SK-N-SH (cell line): ENCODE measurements around the gene DCX. TPM values are rescaled to one million over a fixed set of nuclear protein-coding genes. Genes with fewer than 3 reads are reported as not detected.

Experiments
- CTCF ChIA-PET: fragments of 300-600, 350-600 bp; formaldehyde crosslinking; extraction: SDS; loops from one replicate; lab custom pipeline; 2021; lab: Yijun Ruan, JAX
- POLR2A ChIA-PET: fragments of 350-600 bp; sonication (Branson Sonifier 250); formaldehyde crosslinking; extraction: SDS; loops from one replicate; lab custom pipeline; 2020; ENCODE audit warnings: antibody characterized with exemption, inconsistent platforms; lab: Yijun Ruan, JAX
- DNase-seq: peaks from one replicate; pipeline ENCODE4 v3.0.0; 2012
- H2AFZ ChIP-seq: fragments of 200-600 bp; sonication (generic); 2 replicates; pipeline ENCODE4 v1.8.1; 2016; ENCODE audit warnings: antibody characterized with exemption, mild to moderate bottlenecking, low read depth
- H3F3A ChIP-seq: fragments of 200-600 bp; sonication (generic); replicated peaks from 2 replicates; pipeline ENCODE3; 2016; ENCODE audit warnings: antibody characterized with exemption, mild to moderate bottlenecking; ENCODE audit not compliant: insufficient read depth
- H3K27ac ChIP-seq, 2 experiments: fragments of 200-500 bp in 1 of 2; fragments of 200-600 bp in 1 of 2; sonication (Bioruptor generic) in 1 of 2; sonication (generic), shearing (Covaris generic) in 1 of 2; 2 replicates each; pipeline versions ENCODE4 v1.5.1 to v1.6.1; 2014 to 2016; ENCODE audit warnings: low read depth in 2 of 2, inconsistent platforms in 1 of 2, low read length in 1 of 2, mild to moderate bottlenecking in 1 of 2, mixed read lengths in 1 of 2
- H3K27me3 ChIP-seq: fragments of 200-600 bp; sonication (generic), shearing (Covaris generic); 2 replicates; pipeline ENCODE4 v1.6.1; 2016; ENCODE audit warnings: mixed run types; ENCODE audit not compliant: insufficient read depth
- H3K36me3 ChIP-seq, 2 experiments: fragments of 200-500 bp in 1 of 2; fragments of 200-600 bp in 1 of 2; sonication (Bioruptor generic) in 1 of 2; sonication (generic) in 1 of 2; replicated peaks in 1 of 2; 2 replicates each; pipeline versions ENCODE3 to v1.5.1; 2014 to 2016; ENCODE audit warnings: low read length in 1 of 2, mild to moderate bottlenecking in 1 of 2; ENCODE audit not compliant: insufficient read depth in 2 of 2, control insufficient read depth in 1 of 2
- H3K4me1 ChIP-seq, 2 experiments: fragments of 200-500 bp in 1 of 2; fragments of 200-600 bp in 1 of 2; sonication (Bioruptor generic) in 1 of 2; sonication (generic), shearing (Covaris generic) in 1 of 2; 2 replicates each; pipeline versions ENCODE4 v1.5.1 to v1.6.1; 2014 to 2016; ENCODE audit warnings: low read depth in 1 of 2, low read length in 1 of 2, mixed run types in 1 of 2; ENCODE audit not compliant: insufficient read depth in 2 of 2, control insufficient read depth in 1 of 2
- H3K4me2 ChIP-seq: fragments of 200-600 bp; sonication (generic), shearing (Covaris generic); 2 replicates; pipeline ENCODE4 v1.6.1; 2017; ENCODE audit warnings: mixed run types
- H3K4me3 ChIP-seq, 2 experiments: fragments of 200-500 bp in 1 of 2; fragments of 200-600 bp in 1 of 2; sonication (Bioruptor generic) in 1 of 2; sonication (generic), shearing (Covaris generic) in 1 of 2; 2 replicates each; pipeline versions ENCODE4 v1.5.1 to v1.8.1; 2014 to 2016; ENCODE audit warnings: low read depth in 2 of 2, inconsistent platforms in 1 of 2, low read length in 1 of 2, mild to moderate bottlenecking in 1 of 2, mixed read lengths in 1 of 2, moderate library complexity in 1 of 2
- H3K79me2 ChIP-seq: fragments of 200-600 bp; sonication (generic); 2 replicates; pipeline ENCODE4 v1.8.1; 2017; ENCODE audit warnings: mild to moderate bottlenecking; ENCODE audit not compliant: insufficient read depth
- H3K9ac ChIP-seq: fragments of 200-600 bp; sonication (generic); 2 replicates; pipeline ENCODE4 v1.6.1; 2017; ENCODE audit warnings: mixed run types
- H3K9me2 ChIP-seq: fragments of 200-600 bp; sonication (generic); 2 replicates; pipeline ENCODE4 v1.6.1; 2017; ENCODE audit warnings: mixed run types
- H3K9me3 ChIP-seq: fragments of 200-600 bp; sonication (generic); 2 replicates; pipeline ENCODE4 v1.6.1; 2017; ENCODE audit warnings: mixed run types, mild to moderate bottlenecking, moderate library complexity
- H4K20me1 ChIP-seq: fragments of 200-600 bp; sonication (generic); 2 replicates; pipeline ENCODE4 v1.6.1; 2017; ENCODE audit warnings: mild to moderate bottlenecking, mixed run types; ENCODE audit not compliant: insufficient read depth
- CHD2 ChIP-seq: fragments of 150-350 bp; IDR thresholded peaks from 2 replicates; pipeline ENCODE4 v1.6.1; 2018; ENCODE audit warnings: low read length; ENCODE audit not compliant: partially characterized antibody
- CTCF ChIP-seq: fragments of 200-600 bp; sonication (generic); IDR thresholded peaks from 2 replicates; pipeline ENCODE4 v1.6.1; 2017; ENCODE audit warnings: antibody characterized with exemption, mild to moderate bottlenecking, moderate library complexity
- EP300 ChIP-seq, 2 experiments: IDR thresholded peaks; 2 replicates each; pipeline versions ENCODE4 v1.4.0 to v1.6.1; 2012; ENCODE audit warnings: borderline replicate concordance in 1 of 2, low read depth in 1 of 2, low read length in 1 of 2
- FOSL2 ChIP-seq: IDR thresholded peaks from 2 replicates; pipeline ENCODE4 v1.4.0; 2012; ENCODE audit warnings: low read depth, mild to moderate bottlenecking, moderate library complexity, borderline replicate concordance
- FOXJ3 ChIP-seq: sonication (generic); formaldehyde crosslinking; IDR thresholded peaks from 2 replicates; pipeline ENCODE4 v1.5.1; 2020; ENCODE audit warnings: mild to moderate bottlenecking, missing genetic modification reagents
- FOXM1 ChIP-seq: IDR thresholded peaks from 2 replicates; pipeline ENCODE4 v1.4.0; 2012; ENCODE audit warnings: low read depth, mild to moderate bottlenecking
- GABPA ChIP-seq: IDR thresholded peaks from 2 replicates; pipeline ENCODE4 v1.4.0; 2012; ENCODE audit warnings: low read depth, mild to moderate bottlenecking
- IRF3 ChIP-seq: fragments of 150-350 bp; IDR thresholded peaks from 2 replicates; pipeline ENCODE4 v1.6.1; 2016; ENCODE audit warnings: mild to moderate bottlenecking, low read depth, low read length
- JUND ChIP-seq: IDR thresholded peaks from 2 replicates; pipeline ENCODE4 v1.4.0; 2012
- MAX ChIP-seq: IDR thresholded peaks from 2 replicates; pipeline ENCODE4 v1.4.0; 2012; ENCODE audit warnings: low read depth
- NFIC ChIP-seq: IDR thresholded peaks from 2 replicates; pipeline ENCODE4 v1.4.0; 2012; ENCODE audit warnings: borderline replicate concordance
- TCF12 ChIP-seq: IDR thresholded peaks from 2 replicates; pipeline ENCODE4 v1.4.0; 2012
- YY1 ChIP-seq: IDR thresholded peaks from 2 replicates; pipeline ENCODE4 v1.4.0; 2012; ENCODE audit warnings: low read depth, mild to moderate bottlenecking
- WGBS: methylation state at CpG from one replicate; pipeline ENCODE4 v1.1.6; 2017; ENCODE audit warnings: low lambda C conversion rate; 5-methylcytosine and 5-hydroxymethylcytosine counted together
- polyA plus RNA-seq, 3 experiments: library from polyadenylated mRNA; depleted of rRNA; stranded (reverse); fragments of >200 nt; gene quantifications; 2 replicates each; pipeline ENCODE4 v1.2.3, GENCODE V29; 2012
- TF ChIP-seq, protein P1 (sequence below): IDR thresholded peaks from 2 replicates; pipeline ENCODE4; 2012
- TF ChIP-seq, protein P2 (sequence below): fragments of 150-350 bp; IDR thresholded peaks from 2 replicates; pipeline ENCODE4 v1.6.1; 2017; ENCODE audit warnings: antibody characterized with exemption, low read length, low read depth, borderline replicate concordance
- TF ChIP-seq, protein P3 (sequence below): IDR thresholded peaks from 2 replicates; pipeline ENCODE4 v1.4.0; 2012; ENCODE audit warnings: low read depth, borderline replicate concordance

DCX gene
- polyA plus RNA-seq, 1 of the 3 experiments (the other 2 are of a cell fraction), result 0.26 TPM

GRCh38 chrX:111444881-111445280 is 32.9 kb upstream of the DCX start:
- H4K20me1 ChIP-seq, result no peaks in the 10 kb centered on the region
- 24% methylated on average over 6 of the region's 6 CpGs for WGBS
- H3K4me1 ChIP-seq, result no peaks in the 10 kb centered on the region
- H3K27ac ChIP-seq, result no peak overlapping the region
- H3K4me3 ChIP-seq, result no peak overlapping the region
- no peak overlapping the region for H3K4me2 ChIP-seq
- POLR2A ChIA-PET, result interaction anchor here (1.6 kb wide), 1 partner anchor 236 kb away, joined by 4 read pairs; the partner anchor contains the start of gene ALG13
- H3F3A ChIP-seq, result no peaks in the 10 kb centered on the region
- no peaks in the 10 kb centered on the region for H3K9me2 ChIP-seq
- H3K27me3 ChIP-seq, result no peaks in the 10 kb centered on the region; the same call in 1 of the 2 replicates
- CTCF ChIA-PET, result interaction anchor here (0.6 to 4.8 kb wide), 25 partner anchors 8 to 347 kb away, joined by 3 to 45 read pairs (median 5); partner anchors contain the start of genes ALG13, CAPN6 and DCX
- TF ChIP-seq CHD2 (no peak), FOXJ3 (CRISPR knock-in tag) (no peak), EP300 (IDR thresholded peaks at IDR 0.05; ENCODE audit: borderline replicate concordance in 1 of 2, low read depth in 1 of 2, low read length in 1 of 2) (no peak)
- no peaks in the 10 kb centered on the region for H3K79me2 ChIP-seq
- no peak overlapping the region for H2AFZ ChIP-seq
- H3K9me3 ChIP-seq, result no peaks in the 10 kb centered on the region
- DNase-seq, result no peak
- no peaks in the 10 kb centered on the region for H3K36me3 ChIP-seq
- H3K9ac ChIP-seq, result no peak overlapping the region

- no peak for DNase-seq
- no peak overlapping the region for H3K27ac ChIP-seq
- no peaks in the 10 kb centered on the region for H3K9me3 ChIP-seq
- H2AFZ ChIP-seq, result no peak overlapping the region
- H3K79me2 ChIP-seq, result no peaks in the 10 kb centered on the region
- no peaks in the 10 kb centered on the region; the same call in 1 of the 2 replicates for H3K27me3 ChIP-seq
- H4K20me1 ChIP-seq, result no peaks in the 10 kb centered on the region
- no peak overlapping the region for H3K4me2 ChIP-seq
- H3K9me2 ChIP-seq, result no peaks in the 10 kb centered on the region
- no peak overlapping the region for H3K4me3 ChIP-seq
- POLR2A ChIA-PET, result no interaction called here
- CTCF ChIA-PET, result interaction anchor here (0.9 to 3.2 kb wide), 10 partner anchors 31 to 343 kb away, joined by 3 to 11 read pairs (median 7); partner anchors contain the start of genes CAPN6 and DCX
- no peak for TF ChIP-seq JUND
- TF ChIP-seq, protein P1, sequence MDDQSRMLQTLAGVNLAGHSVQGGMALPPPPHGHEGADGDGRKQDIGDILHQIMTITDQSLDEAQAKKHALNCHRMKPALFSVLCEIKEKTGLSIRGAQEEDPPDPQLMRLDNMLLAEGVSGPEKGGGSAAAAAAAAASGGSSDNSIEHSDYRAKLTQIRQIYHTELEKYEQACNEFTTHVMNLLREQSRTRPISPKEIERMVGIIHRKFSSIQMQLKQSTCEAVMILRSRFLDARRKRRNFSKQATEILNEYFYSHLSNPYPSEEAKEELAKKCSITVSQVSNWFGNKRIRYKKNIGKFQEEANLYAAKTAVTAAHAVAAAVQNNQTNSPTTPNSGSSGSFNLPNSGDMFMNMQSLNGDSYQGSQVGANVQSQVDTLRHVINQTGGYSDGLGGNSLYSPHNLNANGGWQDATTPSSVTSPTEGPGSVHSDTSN, result no peak
- no peak for TF ChIP-seq FOXM1
- TF ChIP-seq NFIC, result no peak
- TF ChIP-seq GABPA, result no peak
- TF ChIP-seq YY1, result no peak
- no peak for TF ChIP-seq FOSL2
- TF ChIP-seq, protein P2, sequence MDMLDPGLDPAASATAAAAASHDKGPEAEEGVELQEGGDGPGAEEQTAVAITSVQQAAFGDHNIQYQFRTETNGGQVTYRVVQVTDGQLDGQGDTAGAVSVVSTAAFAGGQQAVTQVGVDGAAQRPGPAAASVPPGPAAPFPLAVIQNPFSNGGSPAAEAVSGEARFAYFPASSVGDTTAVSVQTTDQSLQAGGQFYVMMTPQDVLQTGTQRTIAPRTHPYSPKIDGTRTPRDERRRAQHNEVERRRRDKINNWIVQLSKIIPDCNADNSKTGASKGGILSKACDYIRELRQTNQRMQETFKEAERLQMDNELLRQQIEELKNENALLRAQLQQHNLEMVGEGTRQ, result no peak
- TF ChIP-seq MAX, result no peak
- TF ChIP-seq CTCF, result no peak
- TF ChIP-seq IRF3, result no peak
- no peak for TF ChIP-seq FOXJ3 (CRISPR knock-in tag)
- TF ChIP-seq, protein P3, sequence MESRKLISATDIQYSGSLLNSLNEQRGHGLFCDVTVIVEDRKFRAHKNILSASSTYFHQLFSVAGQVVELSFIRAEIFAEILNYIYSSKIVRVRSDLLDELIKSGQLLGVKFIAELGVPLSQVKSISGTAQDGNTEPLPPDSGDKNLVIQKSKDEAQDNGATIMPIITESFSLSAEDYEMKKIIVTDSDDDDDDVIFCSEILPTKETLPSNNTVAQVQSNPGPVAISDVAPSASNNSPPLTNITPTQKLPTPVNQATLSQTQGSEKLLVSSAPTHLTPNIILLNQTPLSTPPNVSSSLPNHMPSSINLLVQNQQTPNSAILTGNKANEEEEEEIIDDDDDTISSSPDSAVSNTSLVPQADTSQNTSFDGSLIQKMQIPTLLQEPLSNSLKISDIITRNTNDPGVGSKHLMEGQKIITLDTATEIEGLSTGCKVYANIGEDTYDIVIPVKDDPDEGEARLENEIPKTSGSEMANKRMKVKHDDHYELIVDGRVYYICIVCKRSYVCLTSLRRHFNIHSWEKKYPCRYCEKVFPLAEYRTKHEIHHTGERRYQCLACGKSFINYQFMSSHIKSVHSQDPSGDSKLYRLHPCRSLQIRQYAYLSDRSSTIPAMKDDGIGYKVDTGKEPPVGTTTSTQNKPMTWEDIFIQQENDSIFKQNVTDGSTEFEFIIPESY, result no peak
- TF ChIP-seq TCF12, result no peak
- H3K4me1 ChIP-seq, result no peaks in the 10 kb centered on the region
- H3F3A ChIP-seq, result no peaks in the 10 kb centered on the region
- H3K36me3 ChIP-seq, result no peaks in the 10 kb centered on the region
- WGBS, result 45% methylated on average over 1 of the region's 1 CpG
- H3K9ac ChIP-seq, result no peak overlapping the region
Measured at GRCh38 chrX:111443946-111444345, 32.0 kb upstream of the DCX start.
